T-helper 9 cell (primary cell): ENCODE results near the gene DYNC1I1.

Source experiments
- DNase-seq: peaks from one replicate; pipeline ENCODE4 v3.0.0-alpha.2; 2020

Gene DYNC1I1

GRCh38 chr7:96090756-96091155, 318.4 kb downstream of the DYNC1I1 start:
- no peak for DNase-seq

DNA sequence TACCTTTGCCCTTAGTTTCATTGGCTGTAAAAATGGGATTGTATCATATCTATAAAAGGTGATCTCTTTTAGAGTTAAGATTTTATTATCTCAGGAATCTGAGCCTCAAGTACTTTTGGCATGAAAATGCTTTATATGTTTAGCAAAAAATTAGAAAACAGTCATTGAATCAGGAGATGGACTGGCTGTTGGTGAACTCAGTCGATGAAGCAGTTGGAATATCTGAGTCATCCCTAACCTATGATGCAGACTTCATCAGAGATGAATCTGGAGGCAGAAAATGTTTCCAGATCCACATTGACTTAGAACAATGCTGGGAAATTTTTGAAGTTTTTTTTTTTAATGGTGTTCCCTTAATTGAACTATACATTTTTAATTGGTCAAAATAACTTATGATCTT, 321.1 kb downstream of the DYNC1I1 start:
- DNase-seq: no peak

GRCh38 chr7:96097835-96098234, 325.5 kb downstream of the DYNC1I1 start:
- no peak for DNase-seq

GRCh38 chr7:96100737-96101136, 328.4 kb downstream of the DYNC1I1 start:
- no peak for DNase-seq

DNA sequence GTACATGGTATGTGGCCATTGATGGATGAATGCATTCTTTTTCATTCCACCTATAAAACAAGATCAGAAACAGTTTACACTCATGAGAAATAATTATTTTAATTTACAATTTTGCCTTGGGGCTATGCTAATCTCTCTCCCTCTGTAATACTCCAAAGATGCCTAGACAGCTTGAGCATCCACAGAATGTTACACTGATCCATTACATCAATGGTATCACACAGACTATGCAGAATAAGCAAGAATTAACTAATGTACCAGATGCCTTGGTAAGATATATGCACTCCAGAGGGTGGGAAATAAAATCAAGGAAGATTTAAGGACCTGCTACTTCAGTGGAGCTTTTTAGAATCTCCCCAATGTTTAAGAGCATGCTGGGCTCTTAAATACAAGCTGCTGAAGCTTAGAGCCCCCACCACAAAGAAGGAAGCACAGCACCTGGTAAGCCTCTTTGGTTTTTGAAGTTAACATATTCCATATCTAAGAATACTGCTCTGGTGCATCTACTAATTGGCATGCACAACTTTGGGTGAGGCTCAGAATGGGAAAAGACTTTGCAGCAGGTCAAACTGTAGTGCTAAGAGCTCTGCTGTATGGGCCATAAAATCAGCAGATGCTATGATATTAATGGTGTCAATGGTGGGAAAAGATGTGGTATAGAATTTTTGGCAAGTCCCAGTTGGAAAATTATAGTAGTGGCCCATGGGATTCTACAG, 329.9 kb downstream of the DYNC1I1 start:
- no peak for DNase-seq

DNA sequence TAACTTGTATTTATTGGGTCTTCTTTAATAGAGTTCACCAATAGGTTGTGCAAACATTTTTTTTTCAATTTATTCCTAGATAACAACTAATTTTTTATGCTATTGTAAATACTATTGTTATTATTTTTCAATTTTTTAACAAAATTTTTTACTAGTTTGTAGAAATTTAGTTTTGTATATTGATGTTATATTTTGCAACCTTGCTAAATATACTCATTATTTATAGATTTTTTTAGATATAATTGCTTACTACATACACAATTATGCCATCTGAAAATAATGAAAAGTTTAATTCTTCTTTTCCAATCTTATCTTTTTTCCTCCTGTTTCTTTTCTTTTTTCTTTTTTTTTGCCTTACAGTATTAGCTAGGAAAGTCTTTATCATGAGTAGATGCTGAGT, 332.6 kb downstream of the DYNC1I1 start:
- DNase-seq: no peak

- DNase-seq: no peak
Observed at GRCh38 chr7:96111405-96111804, 339.1 kb downstream of the DYNC1I1 start.

GRCh38 chr7:96114190-96114589, 341.8 kb downstream of the DYNC1I1 start:
- DNase-seq: no peak

DNA sequence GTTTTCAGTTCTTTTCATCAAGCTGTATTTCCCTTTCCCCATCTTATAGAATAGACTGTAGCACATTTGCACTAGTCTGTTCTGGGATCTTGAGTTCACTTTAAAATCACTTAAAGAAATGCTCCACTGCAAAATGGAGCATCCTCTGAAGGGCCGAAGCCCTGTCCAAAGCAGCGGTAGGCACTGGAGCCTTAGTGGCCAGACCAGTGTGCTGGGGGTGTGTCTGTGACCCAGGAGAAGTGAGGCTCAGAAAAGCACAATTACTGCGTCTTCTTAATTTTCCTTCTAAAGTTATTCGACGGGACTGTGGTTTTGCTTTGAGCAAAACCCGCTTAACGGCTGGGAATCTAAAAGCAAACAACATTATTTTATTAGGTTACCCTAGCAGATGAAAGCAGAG, 343.8 kb downstream of the DYNC1I1 start:
- no peak for DNase-seq

DNA sequence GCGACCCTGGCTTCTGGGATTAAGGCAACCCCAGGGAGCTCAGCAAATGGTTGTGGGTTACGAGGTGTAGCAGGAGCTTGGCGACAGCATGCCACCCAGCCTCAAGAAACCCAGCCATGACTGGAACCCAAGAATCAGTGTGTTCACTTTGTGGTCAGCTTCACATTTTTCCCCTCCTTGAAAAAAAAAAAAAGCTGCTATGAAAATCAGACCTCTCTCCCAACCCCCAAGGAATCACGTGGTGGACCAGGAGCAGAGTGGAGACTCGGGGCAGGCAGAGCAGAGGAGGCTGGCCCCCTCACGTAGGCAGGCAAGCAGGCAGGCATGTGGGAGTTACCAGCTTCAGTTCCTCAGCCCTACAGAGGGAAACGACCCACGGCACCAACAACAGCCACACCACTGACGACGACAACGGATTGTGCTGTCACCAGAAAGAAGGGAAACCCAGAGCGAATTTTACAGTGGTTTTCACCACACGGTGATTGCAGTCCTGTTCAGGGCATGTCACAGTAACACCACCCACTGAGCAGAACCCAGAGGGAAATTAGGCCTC, 346.2 kb downstream of the DYNC1I1 start:
- no peak for DNase-seq

- no peak for DNase-seq
Observed at GRCh38 chr7:96120445-96121225, 348.3 kb downstream of the DYNC1I1 start.

GRCh38 chr7:96121752-96122151, 349.4 kb downstream of the DYNC1I1 start:
- DNase-seq: no peak

- no peak for DNase-seq
Observed at GRCh38 chr7:96122746-96123145, 350.4 kb downstream of the DYNC1I1 start.

- no peak for DNase-seq
Observed at GRCh38 chr7:96126382-96126781, 354.0 kb downstream of the DYNC1I1 start.

DNA sequence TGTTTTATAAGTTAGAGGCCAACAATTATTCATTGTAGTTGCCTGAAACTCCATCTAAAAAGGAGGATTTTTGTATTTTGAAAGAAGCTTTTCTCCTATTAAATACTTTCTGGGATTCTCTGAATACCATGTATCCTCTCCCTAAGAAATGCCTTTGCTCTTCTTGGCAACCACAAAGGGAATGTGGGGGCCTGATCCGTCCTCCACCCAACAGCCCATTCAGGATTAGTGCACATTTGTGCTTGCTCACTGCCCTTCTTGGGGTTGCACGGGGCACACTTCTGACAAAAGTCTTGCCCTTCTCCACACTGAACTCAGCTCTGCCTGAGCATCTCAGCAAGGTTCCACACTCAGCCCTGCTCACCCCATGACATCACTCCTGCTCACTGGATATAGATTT, 355.4 kb downstream of the DYNC1I1 start:
- DNase-seq: no peak

DNA sequence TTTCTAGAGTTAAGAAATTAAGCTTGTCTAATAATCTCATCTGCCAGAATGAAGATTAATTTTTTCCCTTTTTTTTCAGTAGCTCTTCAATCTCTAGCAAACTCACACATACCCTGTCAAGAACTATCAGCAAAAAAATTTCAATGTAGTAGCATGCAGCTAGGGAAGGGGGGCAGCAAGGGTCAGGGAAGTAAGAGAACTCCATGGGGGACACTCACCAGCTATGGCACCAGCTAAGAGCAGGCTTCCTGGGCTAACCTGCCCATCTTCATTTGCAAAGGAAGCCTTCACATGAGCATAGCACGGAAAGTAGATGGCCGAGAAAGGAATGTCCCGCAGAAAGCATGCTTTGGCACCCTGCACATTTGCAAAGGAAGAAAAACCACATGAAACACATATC, 359.2 kb downstream of the DYNC1I1 start:
- DNase-seq: no peak

GRCh38 chr7:96135241-96135640, 362.9 kb downstream of the DYNC1I1 start:
- no peak for DNase-seq

- no peak for DNase-seq
Observed at GRCh38 chr7:96136600-96137239, 364.4 kb downstream of the DYNC1I1 start.

GRCh38 chr7:96143495-96144259, 371.3 kb downstream of the DYNC1I1 start:
- DNase-seq: no peak

DNA sequence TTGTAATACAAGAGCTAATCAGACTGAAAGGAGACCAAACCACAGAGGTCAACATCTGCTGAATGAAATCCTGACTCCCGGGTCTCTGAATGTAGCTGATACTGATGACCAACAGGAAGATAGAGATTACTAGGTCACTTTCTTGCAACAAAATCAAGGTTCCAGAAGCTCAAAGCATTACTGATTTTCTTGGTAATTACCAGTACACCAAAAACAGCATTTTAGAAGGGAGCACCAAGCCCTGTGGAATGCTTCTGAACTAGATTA, 371.8 kb downstream of the DYNC1I1 start:
- no peak for DNase-seq
